Neuron (in vitro differentiated cells): ENCODE data around the gene CCSAP.
A peak's percentile ranks its signal among the peaks of the same experiment; 100 is the strongest.
"Not testable (repeated sequence)": the region's sequence is repeated elsewhere in the genome, so short reads cannot be mapped to it uniquely, and the experiment has no call there.

Experiments
- H2AFZ ChIP-seq: one replicate; pipeline ENCODE4 v1.6.1; 2013; ENCODE audit warnings: low read depth, mild to moderate bottlenecking, inconsistent platforms, low read length, moderate library complexity
- H3K27me3 ChIP-seq: one replicate; pipeline ENCODE4 v1.6.1; 2013; ENCODE audit warnings: low read length; ENCODE audit not compliant: insufficient read depth
- H3K36me3 ChIP-seq: one replicate; pipeline ENCODE4 v1.6.1; 2013; ENCODE audit warnings: low read length; ENCODE audit not compliant: insufficient read depth
- H3K4me1 ChIP-seq: one replicate; pipeline ENCODE4 v1.6.1; 2013; ENCODE audit warnings: low read length; ENCODE audit not compliant: insufficient read depth
- H3K4me3 ChIP-seq: 2 replicates; pipeline ENCODE4 v1.5.1; 2013; ENCODE audit warnings: mild to moderate bottlenecking, low read length, moderate library complexity
- H3K9me3 ChIP-seq: one replicate; pipeline ENCODE4 v1.6.1; 2013; ENCODE audit warnings: low read length

The CCSAP gene

GRCh38 chr1:229342656-229343569 lies at the start of gene CCSAP:
Gene CCSAP (minus strand): TSS chr1:229343047. CDS start chr1:229342465, 582 bp downstream.
- no peaks in the 10 kb centered on the region for H3K9me3 ChIP-seq
- H3K36me3 ChIP-seq: peaks cover 4% of the 10 kb centered on the region
- peaks cover 8% of the 10 kb centered on the region for H3K4me1 ChIP-seq
- peak within 1 kb of the TSS; percentile 90 for H3K4me3 ChIP-seq
- peak within 1 kb of the TSS; percentile 96 for H2AFZ ChIP-seq
- peaks cover 3% of the 10 kb centered on the region for H3K27me3 ChIP-seq

GRCh38 chr1:229390130-229390529 lies 47.3 kb upstream of the CCSAP start:
- Histone ChIP-seq H3K4me3 (no peak overlapping the region), H2AFZ (no peak overlapping the region), H3K36me3 (no peaks in the 10 kb centered on the region), H3K9me3 (no peaks in the 10 kb centered on the region), H3K27me3 (no peaks in the 10 kb centered on the region), H3K4me1 (peaks cover 1% of the 10 kb centered on the region)

- H3K4me3 ChIP-seq: no peak overlapping the region
- H3K27me3 ChIP-seq: no peaks in the 10 kb centered on the region
- peaks cover 1% of the 10 kb centered on the region for H3K4me1 ChIP-seq
- no peak overlapping the region for H2AFZ ChIP-seq
- H3K36me3 ChIP-seq: no peaks in the 10 kb centered on the region
- no peaks in the 10 kb centered on the region for H3K9me3 ChIP-seq
Measured at GRCh38 chr1:229388897-229389580, 46.2 kb upstream of the CCSAP start.

GRCh38 chr1:229385853-229386456 lies 43.1 kb upstream of the CCSAP start:
- H2AFZ ChIP-seq: no peak overlapping the region
- peaks cover 9% of the 10 kb centered on the region for H3K27me3 ChIP-seq
- no peaks in the 10 kb centered on the region for H3K36me3 ChIP-seq
- H3K4me3 ChIP-seq: no peak overlapping the region
- H3K4me1 ChIP-seq: peaks cover 1% of the 10 kb centered on the region
- H3K9me3 ChIP-seq: no peaks in the 10 kb centered on the region

- Histone ChIP-seq H2AFZ (no peak overlapping the region), H3K9me3 (no peaks in the 10 kb centered on the region), H3K4me1 (peaks cover 1% of the 10 kb centered on the region), H3K4me3 (no peak overlapping the region), H3K27me3 (peaks cover 20% of the 10 kb centered on the region), H3K36me3 (no peaks in the 10 kb centered on the region)
Measured at GRCh38 chr1:229384822-229385221, 42.0 kb upstream of the CCSAP start.

- Histone ChIP-seq H3K9me3 (no peaks in the 10 kb centered on the region), H2AFZ (no peak overlapping the region), H3K4me3 (no peak overlapping the region), H3K4me1 (peaks cover 1% of the 10 kb centered on the region), H3K36me3 (no peaks in the 10 kb centered on the region), H3K27me3 (peaks cover 22% of the 10 kb centered on the region)
Measured at GRCh38 chr1:229383961-229384360, 41.1 kb upstream of the CCSAP start.

- no peak overlapping the region for H3K4me3 ChIP-seq
- H3K27me3 ChIP-seq: peaks cover 22% of the 10 kb centered on the region
- no peaks in the 10 kb centered on the region for H3K36me3 ChIP-seq
- no peaks in the 10 kb centered on the region for H3K9me3 ChIP-seq
- peaks cover 1% of the 10 kb centered on the region for H3K4me1 ChIP-seq
- no peak overlapping the region for H2AFZ ChIP-seq
Measured at GRCh38 chr1:229383188-229383587, 40.3 kb upstream of the CCSAP start.

- H3K27me3 ChIP-seq: peaks cover 22% of the 10 kb centered on the region
- no peaks in the 10 kb centered on the region for H3K36me3 ChIP-seq
- H2AFZ ChIP-seq: no peak overlapping the region
- no peaks in the 10 kb centered on the region for H3K4me1 ChIP-seq
- H3K9me3 ChIP-seq: no peaks in the 10 kb centered on the region
- H3K4me3 ChIP-seq: no peak overlapping the region
Measured at GRCh38 chr1:229381234-229381633, 38.4 kb upstream of the CCSAP start.

- H3K9me3 ChIP-seq: no peaks in the 10 kb centered on the region
- H3K36me3 ChIP-seq: no peaks in the 10 kb centered on the region
- no peaks in the 10 kb centered on the region for H3K4me1 ChIP-seq
- no peak overlapping the region for H2AFZ ChIP-seq
- H3K27me3 ChIP-seq: peaks cover 22% of the 10 kb centered on the region
- H3K4me3 ChIP-seq: no peak overlapping the region
Measured at GRCh38 chr1:229380536-229381160, 37.8 kb upstream of the CCSAP start.

GRCh38 chr1:229379846-229380245 lies 37.0 kb upstream of the CCSAP start:
- Histone ChIP-seq H3K36me3 (no peaks in the 10 kb centered on the region), H3K9me3 (no peaks in the 10 kb centered on the region), H3K27me3 (peaks cover 22% of the 10 kb centered on the region), H2AFZ (no peak overlapping the region), H3K4me3 (no peak overlapping the region), H3K4me1 (no peaks in the 10 kb centered on the region)

- no peaks in the 10 kb centered on the region for H3K36me3 ChIP-seq
- H2AFZ ChIP-seq: no peak overlapping the region
- no peak overlapping the region for H3K4me3 ChIP-seq
- no peaks in the 10 kb centered on the region for H3K4me1 ChIP-seq
- no peaks in the 10 kb centered on the region for H3K9me3 ChIP-seq
- peaks cover 22% of the 10 kb centered on the region for H3K27me3 ChIP-seq
Measured at GRCh38 chr1:229378586-229379367, 35.9 kb upstream of the CCSAP start.

GRCh38 chr1:229378035-229378434 lies 35.2 kb upstream of the CCSAP start:
- not testable (repeated sequence) for H2AFZ ChIP-seq, H3K9me3 ChIP-seq, H3K4me3 ChIP-seq, H3K36me3 ChIP-seq, H3K4me1 ChIP-seq
- peaks cover 22% of the 10 kb centered on the region for H3K27me3 ChIP-seq
